GM20000 (cell line): Measurements from ENCODE around the gene CCSER2.

Source experiments
- DNase-seq: peaks from one replicate; pipeline ENCODE4 v3.0.0; 2012; ENCODE audit warnings: low spot score
- TF ChIP-seq, protein P1 (sequence below): IDR thresholded peaks from 2 replicates; pipeline ENCODE4 v1.5.1; 2012; ENCODE audit warnings: mild to moderate bottlenecking, control low read depth; ENCODE audit errors: extremely low read depth, missing control alignments

CCSER2 gene

DNA sequence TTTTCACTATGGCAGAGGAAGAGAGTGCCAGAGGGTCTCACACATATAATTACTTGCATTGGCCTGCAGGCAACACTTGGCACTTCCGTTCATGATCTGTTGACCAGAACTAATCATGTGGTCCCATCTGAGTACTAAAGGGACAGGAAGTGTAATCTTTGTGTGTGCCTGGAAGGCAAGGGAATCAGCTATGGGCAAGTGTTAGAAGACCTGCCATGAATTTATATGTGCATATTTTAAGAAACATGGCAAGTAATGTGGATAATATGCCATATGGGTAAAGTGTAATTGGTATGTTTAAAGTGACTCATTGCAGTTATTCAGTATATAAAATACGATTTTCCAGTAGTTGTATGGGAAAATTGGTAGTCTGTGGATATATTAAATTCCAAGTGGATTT lies 46.1 kb downstream of the CCSER2 start:
- TF ChIP-seq, protein P1, sequence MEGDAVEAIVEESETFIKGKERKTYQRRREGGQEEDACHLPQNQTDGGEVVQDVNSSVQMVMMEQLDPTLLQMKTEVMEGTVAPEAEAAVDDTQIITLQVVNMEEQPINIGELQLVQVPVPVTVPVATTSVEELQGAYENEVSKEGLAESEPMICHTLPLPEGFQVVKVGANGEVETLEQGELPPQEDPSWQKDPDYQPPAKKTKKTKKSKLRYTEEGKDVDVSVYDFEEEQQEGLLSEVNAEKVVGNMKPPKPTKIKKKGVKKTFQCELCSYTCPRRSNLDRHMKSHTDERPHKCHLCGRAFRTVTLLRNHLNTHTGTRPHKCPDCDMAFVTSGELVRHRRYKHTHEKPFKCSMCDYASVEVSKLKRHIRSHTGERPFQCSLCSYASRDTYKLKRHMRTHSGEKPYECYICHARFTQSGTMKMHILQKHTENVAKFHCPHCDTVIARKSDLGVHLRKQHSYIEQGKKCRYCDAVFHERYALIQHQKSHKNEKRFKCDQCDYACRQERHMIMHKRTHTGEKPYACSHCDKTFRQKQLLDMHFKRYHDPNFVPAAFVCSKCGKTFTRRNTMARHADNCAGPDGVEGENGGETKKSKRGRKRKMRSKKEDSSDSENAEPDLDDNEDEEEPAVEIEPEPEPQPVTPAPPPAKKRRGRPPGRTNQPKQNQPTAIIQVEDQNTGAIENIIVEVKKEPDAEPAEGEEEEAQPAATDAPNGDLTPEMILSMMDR = no peak
- DNase-seq = no peak

DNA sequence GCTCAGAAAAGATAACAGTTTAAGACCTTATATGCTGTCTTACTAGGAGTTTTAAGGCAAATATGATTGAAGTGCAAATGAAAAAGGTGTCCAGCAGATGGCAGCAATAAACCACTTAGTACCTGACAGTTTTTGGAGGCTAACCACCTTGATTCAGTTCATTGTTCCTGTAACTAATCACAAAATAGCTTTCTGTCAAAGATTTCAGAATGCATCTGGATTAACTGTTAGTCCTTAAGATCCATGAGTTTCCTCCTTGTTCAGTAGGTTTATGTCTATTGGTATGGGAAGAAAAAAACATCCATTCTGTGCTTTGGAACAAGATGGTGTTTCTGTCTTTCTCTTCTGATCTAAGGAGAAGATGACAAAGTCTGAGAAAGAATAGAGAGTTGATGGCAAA lies 46.6 kb downstream of the CCSER2 start:
- TF ChIP-seq, protein P1 = peak; percentile 34
- peak; percentile 29 for DNase-seq

DNA sequence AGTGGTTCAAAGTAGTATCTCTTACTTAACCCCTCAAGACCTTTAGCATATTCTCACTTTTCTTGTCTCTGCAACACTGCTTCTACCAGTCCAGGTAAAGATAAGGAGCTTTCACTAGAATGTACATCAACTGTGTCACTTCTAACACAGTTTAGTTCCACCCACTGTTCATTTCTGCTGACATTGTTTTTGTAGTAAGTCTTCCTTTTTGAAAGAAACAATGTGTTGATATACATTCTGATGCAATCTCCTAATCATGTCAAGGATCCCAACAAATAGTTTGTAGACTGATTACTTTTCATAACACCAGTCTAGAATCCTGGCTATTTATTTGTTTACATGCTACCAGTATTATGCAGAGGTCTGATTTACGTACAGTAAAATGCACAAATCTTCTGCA lies 47.5 kb downstream of the CCSER2 start:
- no peak for DNase-seq
- TF ChIP-seq, protein P1 = no peak

DNA sequence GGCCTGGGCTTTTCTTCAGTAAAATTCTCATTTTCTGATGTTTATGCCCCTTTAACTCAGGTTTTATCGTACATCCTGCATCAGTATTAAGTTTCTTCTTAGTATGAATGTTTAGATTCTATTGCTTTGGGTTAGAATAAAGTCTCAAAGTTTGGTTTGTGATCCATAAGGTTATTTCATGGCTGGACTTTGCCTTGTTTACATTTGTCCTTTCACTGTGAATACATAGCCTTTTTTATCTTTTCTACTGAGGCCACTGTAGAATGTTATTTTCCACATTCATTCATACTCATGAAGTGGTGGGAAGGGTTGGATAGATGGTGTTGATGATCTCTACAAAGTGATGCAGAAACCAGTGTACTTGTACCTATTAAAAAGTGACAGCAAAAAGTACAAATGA lies 59.8 kb downstream of the CCSER2 start:
- TF ChIP-seq, protein P1 = no peak
- DNase-seq = no peak

DNA sequence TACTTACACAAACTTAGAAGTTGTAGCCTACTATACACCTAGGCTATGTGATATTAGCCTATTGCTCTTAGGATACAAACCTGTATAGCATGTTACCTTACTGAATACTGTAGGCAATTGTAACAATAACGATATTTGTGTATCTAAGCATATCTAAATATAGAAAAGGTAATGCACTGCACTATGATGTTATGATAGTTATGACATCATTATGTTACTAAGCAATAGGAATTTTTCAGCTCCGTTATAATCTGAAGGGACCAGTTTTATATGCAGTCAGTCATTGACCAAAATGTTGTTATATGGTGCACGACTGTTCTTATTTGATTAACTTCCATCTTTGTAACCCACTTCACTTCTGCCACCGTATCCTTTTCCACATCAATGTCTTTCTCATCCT lies 62.0 kb downstream of the CCSER2 start:
- TF ChIP-seq, protein P1 = no peak
- DNase-seq = no peak

DNA sequence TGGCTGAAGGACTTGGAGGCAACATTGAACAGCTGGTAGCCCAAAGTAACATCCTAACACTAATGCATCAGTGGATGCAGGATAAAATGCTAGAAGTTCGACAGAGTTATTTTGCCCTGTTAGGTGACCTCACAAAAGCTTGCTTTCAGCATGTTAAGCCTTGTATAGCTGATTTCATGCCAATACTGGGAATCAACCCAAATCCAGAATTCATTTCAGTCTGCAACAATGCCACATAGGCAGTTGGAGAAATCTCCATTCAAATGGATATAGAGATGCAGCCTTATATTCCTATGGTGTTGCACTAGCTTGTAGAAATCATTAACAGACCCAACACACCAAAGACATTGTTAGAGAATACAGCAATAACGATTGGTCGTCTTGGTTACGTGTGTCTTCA lies 62.9 kb downstream of the CCSER2 start:
- TF ChIP-seq, protein P1 = no peak

DNA sequence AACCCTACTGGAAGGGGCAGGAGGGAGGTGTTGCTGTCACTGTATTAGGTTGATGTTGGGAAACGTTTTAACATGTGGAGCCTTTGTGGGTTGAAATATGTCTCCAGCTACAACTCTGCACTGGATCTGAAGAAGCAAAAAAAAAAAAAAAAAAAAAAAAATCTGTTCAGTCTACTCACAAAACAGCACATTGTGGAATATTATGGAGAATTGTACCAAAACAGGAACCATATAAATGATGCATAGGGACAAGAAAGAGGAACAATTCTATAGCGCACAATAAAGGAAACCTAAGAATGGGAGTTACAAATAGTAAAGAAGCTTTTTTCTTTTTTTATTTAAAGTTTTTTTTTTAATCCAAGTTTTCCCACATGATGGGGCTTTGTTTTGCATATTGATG lies 63.8 kb downstream of the CCSER2 start:
- TF ChIP-seq, protein P1 = no peak
- DNase-seq = no peak

More for the DNA sequence above, 62.9 kb downstream of the CCSER2 start:
- no peak for DNase-seq

DNA sequence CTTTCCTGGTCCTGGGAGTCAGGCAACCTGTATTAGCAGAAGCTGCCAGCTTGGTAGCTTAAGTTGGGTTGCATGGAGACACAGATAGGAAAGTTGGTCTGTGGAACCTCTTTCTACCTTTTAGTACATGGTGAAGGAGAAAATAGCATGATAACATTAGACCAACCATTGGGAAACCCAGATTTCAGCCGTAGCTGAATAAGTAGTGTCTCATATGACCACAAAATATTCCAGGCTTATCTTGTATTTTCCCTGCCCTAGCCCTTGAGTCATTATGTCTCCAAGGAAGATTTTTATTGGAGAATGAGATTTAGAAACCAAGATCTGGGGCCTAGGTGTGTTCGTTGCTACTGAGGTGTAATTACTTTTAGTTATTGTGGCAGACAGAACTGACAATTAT lies 67.2 kb downstream of the CCSER2 start:
- no peak for DNase-seq
- TF ChIP-seq, protein P1 = no peak
